Lower leg skin (tissue), 4 donors: ENCODE data around the gene CD151. TPM values are rescaled to one million over a fixed set of nuclear protein-coding genes. Genes with fewer than 3 reads are reported as not detected.

ENCODE experiments used
- DNase-seq, 2 donors: peaks; one replicate each; pipeline ENCODE4 v3.0.0-alpha.2; 2019; ENCODE audit warnings: low spot score in 2 of 2
- H3K4me3 ChIP-seq: fragments of 200-600 bp; sonication (generic); 2 replicates; pipeline ENCODE4 v1.5.1; 2017; ENCODE audit warnings: mild to moderate bottlenecking, low read depth; ENCODE audit not compliant: poor library complexity, severe bottlenecking
- CTCF ChIP-seq, 3 donors: fragments of 450-650 bp; IDR thresholded peaks; one replicate each; pipeline ENCODE4 v1.5.1; 2016; ENCODE audit warnings: antibody characterized with exemption in 3 of 3, mild to moderate bottlenecking in 3 of 3, moderate library complexity in 2 of 3
- POLR2A ChIP-seq, 2 donors: fragments of 450-650 bp; IDR thresholded peaks; one replicate each; pipeline ENCODE4 v1.6.1; 2016 to 2017; ENCODE audit warnings: antibody characterized with exemption in 2 of 2, mild to moderate bottlenecking in 1 of 2, moderate library complexity in 1 of 2
- WGBS, 2 donors: methylation state at CpG; one replicate each; pipeline ENCODE4 v1.1.5; 2018; 5-methylcytosine and 5-hydroxymethylcytosine counted together
- intact Hi-C: fragments of 100-400 bp; cut with DNase I; formaldehyde crosslinking; loops from one replicate; pipeline ENCODE4 v1.15.0; 2023; ENCODE audit warnings: low total_unique reads
- total RNA-seq, 4 donors: library from RNA; depleted of rRNA; stranded (reverse); fragments of >200 nt; gene quantifications; one replicate each; pipeline ENCODE4 v1.1.0, GENCODE V29; 2016

CD151 gene
- total RNA-seq, 4 donors from 2014 or later = 124 to 186 (median 157) TPM

- TF ChIP-seq POLR2A (IDR thresholded peaks at IDR 0.05) = no peak
- TF ChIP-seq CTCF (IDR thresholded peaks at IDR 0.05) = no peak
- DNase-seq = no peak
- WGBS, 2 donors = 21 to 29% methylated on average over 20 to 34 of the region's 40 CpGs
- intact Hi-C loops = no loop called here
- H3K4me3 ChIP-seq = no peak overlapping the region
Observed at GRCh38 chr11:829176-829846, 3.4 kb upstream of the CD151 start.

GRCh38 chr11:829847-830294, 2.9 kb upstream of the CD151 start:
- intact Hi-C loops = no loop called here
- H3K4me3 ChIP-seq = no peak overlapping the region
- DNase-seq = no peak
- 3 to 7% methylated on average over 26 to 38 of the region's 39 CpGs for WGBS, 2 donors
- no peak for TF ChIP-seq CTCF (IDR thresholded peaks at IDR 0.05)
- no peak for TF ChIP-seq POLR2A (IDR thresholded peaks at IDR 0.05)

- 3 to 9% methylated on average over 34 to 60 of the region's 78 CpGs for WGBS, 2 donors
- H3K4me3 ChIP-seq = no peak overlapping the region
- no peak for TF ChIP-seq CTCF (IDR thresholded peaks at IDR 0.05)
- no peak for TF ChIP-seq POLR2A (IDR thresholded peaks at IDR 0.05)
Observed at GRCh38 chr11:830295-831117, 2.2 kb upstream of the CD151 start.

GRCh38 chr11:831118-831864, 1.5 kb upstream of the CD151 start:
- 59 to 61% methylated on average over 20 to 27 of the region's 31 CpGs for WGBS, 2 donors
- intact Hi-C loops = no loop called here
- DNase-seq = no peak
- TF ChIP-seq CTCF (IDR thresholded peaks at IDR 0.05) (no peak), POLR2A (IDR thresholded peaks at IDR 0.05) (no peak)
- H3K4me3 ChIP-seq = no peak overlapping the region

More at GRCh38 chr11:830295-831117, 2.2 kb upstream of the CD151 start:
- intact Hi-C loops = no loop called here
- no peak for DNase-seq

- intact Hi-C loops = no loop called here
- 69 to 71% methylated on average over 19 to 23 of the region's 23 CpGs for WGBS, 2 donors
- no peak overlapping the region for H3K4me3 ChIP-seq
- no peak for DNase-seq
- no peak for TF ChIP-seq POLR2A (IDR thresholded peaks at IDR 0.05)
- TF ChIP-seq CTCF (IDR thresholded peaks at IDR 0.05) = no peak
Observed at GRCh38 chr11:831961-832528, 707 bp upstream of the CD151 start.
